ENCODE results near the gene MT1A.

The MT1A gene

GRCh38 chr16:56632848-56633365 is 5.6 kb upstream of the MT1A start:
- Histone ChIP-seq H3K27me3 (ENCODE audit: insufficient read depth, low read length, poor library complexity) (peaks cover 28% of the 10 kb centered on the region), H3K4me1 (ENCODE audit: insufficient read depth, low read length) (no peaks in the 10 kb centered on the region), H4K20me1 (ENCODE audit: insufficient read depth, low read length) (no peaks in the 10 kb centered on the region), H3K4me3 (ENCODE audit: low read depth in 1 of 2, low read length in 2 of 2) (no peak overlapping the region), H3K79me2 (ENCODE audit: insufficient read depth, low read length) (no peaks in the 10 kb centered on the region), H2AFZ (ENCODE audit: low read depth, low read length) (no peak overlapping the region), H3K9ac (ENCODE audit: low read depth, low read length) (no peak overlapping the region), H3K9me3 (ENCODE audit: insufficient read depth, low read length, severe bottlenecking) (no peaks in the 10 kb centered on the region), H3K27ac (ENCODE audit: low read length) (no peak overlapping the region), H3K4me2 (ENCODE audit: insufficient read depth, low read length) (no peak overlapping the region), H3K36me3 (ENCODE audit: insufficient read depth, low read length) (no peaks in the 10 kb centered on the region)
- no peak for ATAC-seq (ENCODE audit: insufficient read depth, low read depth)
- DNase-seq = no peak
- TF ChIP-seq CTCF (IDR thresholded peaks at IDR 0.05; ENCODE audit: borderline replicate concordance, extremely low read depth, low read length, poor library complexity, severe bottlenecking) (no peak), EZH2 (IDR thresholded peaks at IDR 0.05; ENCODE audit: borderline replicate concordance, low read depth, low read length, severe bottlenecking) (no peak)

- ATAC-seq (ENCODE audit: insufficient read depth, low read depth) (no peak), DNase-seq (no peak)
- TF ChIP-seq CTCF (IDR thresholded peaks at IDR 0.05; ENCODE audit: borderline replicate concordance, extremely low read depth, low read length, poor library complexity, severe bottlenecking) (no peak), EZH2 (IDR thresholded peaks at IDR 0.05; ENCODE audit: borderline replicate concordance, low read depth, low read length, severe bottlenecking) (no peak)
- Histone ChIP-seq H3K4me3 (ENCODE audit: low read depth in 1 of 2, low read length in 2 of 2) (no peak overlapping the region), H3K9ac (ENCODE audit: low read depth, low read length) (no peak overlapping the region), H4K20me1 (ENCODE audit: insufficient read depth, low read length) (no peaks in the 10 kb centered on the region), H3K27ac (ENCODE audit: low read length) (no peak overlapping the region), H3K27me3 (ENCODE audit: insufficient read depth, low read length, poor library complexity) (peaks cover 28% of the 10 kb centered on the region), H3K4me1 (ENCODE audit: insufficient read depth, low read length) (no peaks in the 10 kb centered on the region), H2AFZ (ENCODE audit: low read depth, low read length) (no peak overlapping the region), H3K4me2 (ENCODE audit: insufficient read depth, low read length) (no peak overlapping the region), H3K79me2 (ENCODE audit: insufficient read depth, low read length) (no peaks in the 10 kb centered on the region), H3K36me3 (ENCODE audit: insufficient read depth, low read length) (no peaks in the 10 kb centered on the region), H3K9me3 (ENCODE audit: insufficient read depth, low read length, severe bottlenecking) (no peaks in the 10 kb centered on the region)
These were observed 4.9 kb upstream of the MT1A start for GRCh38 chr16:56633535-56633934.

- no peaks in the 10 kb centered on the region for H3K36me3 ChIP-seq (ENCODE audit: insufficient read depth, low read length)
- H3K79me2 ChIP-seq (ENCODE audit: insufficient read depth, low read length) = no peaks in the 10 kb centered on the region
- H3K4me3 ChIP-seq (ENCODE audit: low read depth in 1 of 2, low read length in 2 of 2) = no peak overlapping the region
- H4K20me1 ChIP-seq (ENCODE audit: insufficient read depth, low read length) = no peaks in the 10 kb centered on the region
- no peak for TF ChIP-seq EZH2 (IDR thresholded peaks at IDR 0.05; ENCODE audit: borderline replicate concordance, low read depth, low read length, severe bottlenecking)
- no peak for TF ChIP-seq CTCF (IDR thresholded peaks at IDR 0.05; ENCODE audit: borderline replicate concordance, extremely low read depth, low read length, poor library complexity, severe bottlenecking)
- DNase-seq (no peak), ATAC-seq (ENCODE audit: insufficient read depth, low read depth) (no peak)
- no peaks in the 10 kb centered on the region for H3K9me3 ChIP-seq (ENCODE audit: insufficient read depth, low read length, severe bottlenecking)
- H3K9ac ChIP-seq (ENCODE audit: low read depth, low read length) = no peak overlapping the region
- peaks cover 25% of the 10 kb centered on the region for H3K27me3 ChIP-seq (ENCODE audit: insufficient read depth, low read length, poor library complexity)
- H2AFZ ChIP-seq (ENCODE audit: low read depth, low read length) = no peak overlapping the region
- H3K4me2 ChIP-seq (ENCODE audit: insufficient read depth, low read length) = no peak overlapping the region
- H3K4me1 ChIP-seq (ENCODE audit: insufficient read depth, low read length) = no peaks in the 10 kb centered on the region
- H3K27ac ChIP-seq (ENCODE audit: low read length) = no peak overlapping the region
These were observed 3.6 kb upstream of the MT1A start for GRCh38 chr16:56634715-56635440.
